ENCODE measurements around the gene RAD23B.

DNA sequence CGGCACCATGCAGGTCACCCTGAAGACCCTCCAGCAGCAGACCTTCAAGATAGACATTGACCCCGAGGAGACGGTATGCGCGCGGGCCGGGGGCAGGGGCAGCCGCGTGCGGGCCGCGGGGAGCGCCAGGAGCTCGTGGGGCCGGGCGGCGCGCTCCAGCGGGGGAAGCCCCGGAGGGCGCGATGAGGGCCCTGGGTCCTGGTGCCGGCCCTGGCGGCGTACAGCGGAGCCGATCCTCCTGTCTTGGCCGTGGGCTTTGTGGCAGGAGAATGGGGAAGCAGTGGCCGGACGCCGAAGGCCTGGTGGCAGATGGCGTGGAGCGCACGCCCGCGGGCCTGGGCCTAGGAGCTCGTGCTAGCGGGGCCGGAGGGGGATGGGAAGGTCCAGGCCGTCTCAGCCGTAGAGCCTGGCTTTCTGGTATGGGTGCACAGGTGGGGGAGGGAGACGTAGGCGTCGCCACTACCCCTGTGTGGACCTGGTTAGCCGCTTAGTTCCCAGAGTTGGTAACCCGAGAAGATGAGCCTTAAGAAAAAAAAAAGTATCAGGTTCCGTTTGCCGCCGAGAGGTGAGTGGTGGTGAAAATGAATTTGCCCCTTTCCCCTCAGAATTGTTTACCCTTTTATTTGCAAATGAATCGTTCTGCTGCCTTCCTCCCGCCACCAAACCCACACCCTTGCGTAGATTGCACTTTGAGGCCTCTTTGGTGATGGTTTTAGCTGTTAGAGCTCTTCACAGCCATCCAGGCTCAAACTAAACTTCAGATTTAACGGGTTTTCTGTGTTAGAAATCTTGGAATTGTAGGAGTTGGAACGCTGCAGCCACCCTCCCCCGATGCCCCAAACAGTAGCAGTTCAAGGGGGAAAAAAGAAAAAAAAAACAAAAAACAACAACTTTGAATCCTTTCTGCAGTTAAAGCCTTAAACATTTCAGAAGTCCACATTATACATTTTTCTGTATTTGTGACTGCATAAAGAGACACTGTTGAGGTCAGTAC is 841 bp downstream of the RAD23B start:
- TF ChIP-seq, protein P1, sequence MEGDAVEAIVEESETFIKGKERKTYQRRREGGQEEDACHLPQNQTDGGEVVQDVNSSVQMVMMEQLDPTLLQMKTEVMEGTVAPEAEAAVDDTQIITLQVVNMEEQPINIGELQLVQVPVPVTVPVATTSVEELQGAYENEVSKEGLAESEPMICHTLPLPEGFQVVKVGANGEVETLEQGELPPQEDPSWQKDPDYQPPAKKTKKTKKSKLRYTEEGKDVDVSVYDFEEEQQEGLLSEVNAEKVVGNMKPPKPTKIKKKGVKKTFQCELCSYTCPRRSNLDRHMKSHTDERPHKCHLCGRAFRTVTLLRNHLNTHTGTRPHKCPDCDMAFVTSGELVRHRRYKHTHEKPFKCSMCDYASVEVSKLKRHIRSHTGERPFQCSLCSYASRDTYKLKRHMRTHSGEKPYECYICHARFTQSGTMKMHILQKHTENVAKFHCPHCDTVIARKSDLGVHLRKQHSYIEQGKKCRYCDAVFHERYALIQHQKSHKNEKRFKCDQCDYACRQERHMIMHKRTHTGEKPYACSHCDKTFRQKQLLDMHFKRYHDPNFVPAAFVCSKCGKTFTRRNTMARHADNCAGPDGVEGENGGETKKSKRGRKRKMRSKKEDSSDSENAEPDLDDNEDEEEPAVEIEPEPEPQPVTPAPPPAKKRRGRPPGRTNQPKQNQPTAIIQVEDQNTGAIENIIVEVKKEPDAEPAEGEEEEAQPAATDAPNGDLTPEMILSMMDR (IDR thresholded peaks at IDR 0.05) = no peak
- TF ChIP-seq POLR2A (IDR thresholded peaks at IDR 0.05; ENCODE audit: low read depth) = no peak
